Astrocyte of the spinal cord (primary cell): Measurements from ENCODE around the gene VRTN.

Experiments used
- DNase-seq: peaks from one replicate; pipeline ENCODE4 v3.0.0; 2011; ENCODE audit warnings: low read depth, low spot score
- H3K4me3 ChIP-seq: 2 replicates; pipeline ENCODE4 v1.5.1; 2011; ENCODE audit warnings: low read depth, mild to moderate bottlenecking, low read length, moderate library complexity
- in situ Hi-C: cut with HindIII; loops from 2 replicates; pipeline ENCODE4 v1.10.0; 2017; ENCODE audit warnings: low sequenced_read_pairs
- TF ChIP-seq, protein P1 (sequence below): IDR thresholded peaks from 2 replicates; pipeline ENCODE4 v1.5.1; 2012; ENCODE audit warnings: low read depth, mild to moderate bottlenecking, low read length, inconsistent platforms

The VRTN gene, protein sequence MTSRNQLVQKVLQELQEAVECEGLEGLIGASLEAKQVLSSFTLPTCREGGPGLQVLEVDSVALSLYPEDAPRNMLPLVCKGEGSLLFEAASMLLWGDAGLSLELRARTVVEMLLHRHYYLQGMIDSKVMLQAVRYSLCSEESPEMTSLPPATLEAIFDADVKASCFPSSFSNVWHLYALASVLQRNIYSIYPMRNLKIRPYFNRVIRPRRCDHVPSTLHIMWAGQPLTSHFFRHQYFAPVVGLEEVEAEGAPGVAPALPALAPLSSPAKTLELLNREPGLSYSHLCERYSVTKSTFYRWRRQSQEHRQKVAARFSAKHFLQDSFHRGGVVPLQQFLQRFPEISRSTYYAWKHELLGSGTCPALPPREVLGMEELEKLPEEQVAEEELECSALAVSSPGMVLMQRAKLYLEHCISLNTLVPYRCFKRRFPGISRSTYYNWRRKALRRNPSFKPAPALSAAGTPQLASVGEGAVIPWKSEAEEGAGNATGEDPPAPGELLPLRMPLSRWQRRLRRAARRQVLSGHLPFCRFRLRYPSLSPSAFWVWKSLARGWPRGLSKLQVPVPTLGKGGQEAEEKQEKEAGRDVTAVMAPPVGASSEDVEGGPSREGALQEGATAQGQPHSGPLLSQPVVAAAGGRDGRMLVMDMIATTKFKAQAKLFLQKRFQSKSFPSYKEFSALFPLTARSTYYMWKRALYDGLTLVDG

DNA sequence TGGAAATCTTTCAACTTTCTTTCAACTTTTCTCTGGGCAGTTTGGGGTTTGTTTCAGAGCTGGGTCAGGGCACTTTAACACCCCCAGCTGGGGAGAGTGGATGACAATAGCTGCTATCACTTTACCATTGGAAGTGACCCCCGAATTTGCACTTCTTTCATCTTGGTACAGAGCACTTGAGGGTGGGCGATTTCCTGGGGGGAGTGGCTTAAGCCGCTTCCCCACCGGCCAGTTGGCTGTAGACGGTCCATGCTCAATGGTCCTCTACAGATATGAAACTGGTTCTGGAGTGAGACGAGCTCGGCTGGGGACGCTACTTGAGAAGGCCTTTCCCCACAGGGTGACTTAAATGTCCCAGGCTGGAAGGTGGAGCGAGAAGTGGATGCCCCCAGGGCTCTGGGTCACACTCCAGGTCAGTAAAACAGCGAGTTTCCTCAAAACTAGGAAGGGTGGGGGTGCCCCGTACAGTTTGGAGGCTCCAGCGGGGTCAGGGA lies at the start of gene VRTN:
TSS of gene VRTN (plus strand) at position 231 of the 494 bp plus-strand sequence. CDS start 8,313 bp downstream, outside the sequence.
- DNase-seq = no peak
- H3K4me3 ChIP-seq = no peak within 1 kb of the TSS
- in situ Hi-C loops = no loop called here
- TF ChIP-seq, protein P1, sequence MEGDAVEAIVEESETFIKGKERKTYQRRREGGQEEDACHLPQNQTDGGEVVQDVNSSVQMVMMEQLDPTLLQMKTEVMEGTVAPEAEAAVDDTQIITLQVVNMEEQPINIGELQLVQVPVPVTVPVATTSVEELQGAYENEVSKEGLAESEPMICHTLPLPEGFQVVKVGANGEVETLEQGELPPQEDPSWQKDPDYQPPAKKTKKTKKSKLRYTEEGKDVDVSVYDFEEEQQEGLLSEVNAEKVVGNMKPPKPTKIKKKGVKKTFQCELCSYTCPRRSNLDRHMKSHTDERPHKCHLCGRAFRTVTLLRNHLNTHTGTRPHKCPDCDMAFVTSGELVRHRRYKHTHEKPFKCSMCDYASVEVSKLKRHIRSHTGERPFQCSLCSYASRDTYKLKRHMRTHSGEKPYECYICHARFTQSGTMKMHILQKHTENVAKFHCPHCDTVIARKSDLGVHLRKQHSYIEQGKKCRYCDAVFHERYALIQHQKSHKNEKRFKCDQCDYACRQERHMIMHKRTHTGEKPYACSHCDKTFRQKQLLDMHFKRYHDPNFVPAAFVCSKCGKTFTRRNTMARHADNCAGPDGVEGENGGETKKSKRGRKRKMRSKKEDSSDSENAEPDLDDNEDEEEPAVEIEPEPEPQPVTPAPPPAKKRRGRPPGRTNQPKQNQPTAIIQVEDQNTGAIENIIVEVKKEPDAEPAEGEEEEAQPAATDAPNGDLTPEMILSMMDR = no peak

DNA sequence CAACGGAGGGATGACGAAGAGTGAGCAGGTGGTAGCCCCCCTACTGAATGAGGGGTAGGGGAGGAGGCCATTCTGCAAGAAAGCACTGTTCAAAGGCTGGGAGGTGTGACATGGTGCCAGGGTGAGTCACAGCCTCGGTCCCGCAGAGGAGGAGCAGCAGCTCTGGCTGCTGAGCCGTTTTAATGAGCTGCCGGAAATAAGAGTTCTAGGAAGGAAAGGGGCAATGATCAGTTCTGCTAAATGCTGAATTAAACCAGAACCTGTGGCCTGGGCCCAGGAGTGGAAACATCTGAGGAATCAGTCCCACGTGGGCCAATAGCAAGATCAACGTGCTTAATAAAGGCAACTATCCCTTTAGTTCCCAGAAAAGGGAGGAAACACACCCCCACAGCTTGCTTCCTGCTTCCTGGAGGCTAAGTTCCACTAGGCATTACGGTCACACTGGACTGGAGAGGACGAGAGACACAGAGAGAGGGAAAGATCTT lies 49.2 kb upstream of the VRTN start:
- peak; percentile 36 for DNase-seq
- in situ Hi-C loops = no loop called here
- no peak overlapping the region for H3K4me3 ChIP-seq
- TF ChIP-seq, protein P1 = no peak

DNA sequence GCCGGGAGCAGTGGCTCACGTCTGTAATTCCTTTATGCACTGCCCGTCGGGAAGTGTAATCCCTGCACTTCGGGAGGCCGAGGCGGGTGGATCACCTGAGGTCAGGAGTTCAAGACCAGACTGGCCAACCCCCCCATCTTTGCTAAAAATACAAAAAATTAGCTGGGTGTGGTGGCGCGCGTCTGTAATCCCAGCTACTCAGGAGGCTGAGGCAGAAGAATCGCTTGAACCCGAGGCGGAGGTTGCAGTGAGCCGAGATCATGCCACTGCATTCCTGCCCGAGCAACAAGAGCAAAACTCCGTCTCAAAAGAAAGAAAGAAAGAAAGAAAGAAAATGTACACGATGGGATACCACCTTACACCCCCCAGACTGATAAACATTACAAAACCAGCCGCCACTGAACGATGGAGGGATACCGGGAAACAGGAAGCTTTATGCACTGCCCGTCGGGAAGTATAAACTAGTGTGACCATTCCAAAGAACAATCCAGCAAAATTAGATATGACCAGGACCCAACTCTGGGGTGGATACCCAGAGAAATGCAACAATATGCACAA lies 46.6 kb upstream of the VRTN start:
- TF ChIP-seq, protein P1 = no peak
- DNase-seq = no peak
- peak overlapping the region; percentile 90 for H3K4me3 ChIP-seq
- in situ Hi-C loops = no loop called here

DNA sequence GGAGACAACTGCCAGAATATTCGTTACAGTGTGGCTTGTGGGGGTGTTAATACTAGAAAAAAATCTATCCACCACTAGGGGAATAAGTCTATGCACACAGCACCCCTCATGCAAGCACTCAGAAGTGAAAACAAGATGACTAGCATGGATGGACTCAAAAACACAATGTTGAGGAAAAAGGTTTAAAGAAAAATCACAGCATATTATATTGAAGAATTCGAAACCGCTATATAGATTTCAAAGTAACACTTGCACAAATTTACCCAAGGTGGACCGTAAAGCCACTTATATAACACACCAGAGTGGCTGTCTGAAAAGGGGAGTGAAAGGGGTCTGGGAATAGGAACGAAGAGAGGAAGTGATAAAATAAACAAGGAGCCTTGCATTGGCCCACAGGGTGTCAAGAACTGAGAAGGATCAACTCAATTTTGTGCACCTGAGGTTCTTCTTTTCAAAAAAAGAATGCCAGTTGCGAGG lies 46.1 kb upstream of the VRTN start:
- peak overlapping the region; percentile 90 for H3K4me3 ChIP-seq
- in situ Hi-C loops = no loop called here
- TF ChIP-seq, protein P1 = peak; percentile 59
- peak; percentile 55 for DNase-seq

DNA sequence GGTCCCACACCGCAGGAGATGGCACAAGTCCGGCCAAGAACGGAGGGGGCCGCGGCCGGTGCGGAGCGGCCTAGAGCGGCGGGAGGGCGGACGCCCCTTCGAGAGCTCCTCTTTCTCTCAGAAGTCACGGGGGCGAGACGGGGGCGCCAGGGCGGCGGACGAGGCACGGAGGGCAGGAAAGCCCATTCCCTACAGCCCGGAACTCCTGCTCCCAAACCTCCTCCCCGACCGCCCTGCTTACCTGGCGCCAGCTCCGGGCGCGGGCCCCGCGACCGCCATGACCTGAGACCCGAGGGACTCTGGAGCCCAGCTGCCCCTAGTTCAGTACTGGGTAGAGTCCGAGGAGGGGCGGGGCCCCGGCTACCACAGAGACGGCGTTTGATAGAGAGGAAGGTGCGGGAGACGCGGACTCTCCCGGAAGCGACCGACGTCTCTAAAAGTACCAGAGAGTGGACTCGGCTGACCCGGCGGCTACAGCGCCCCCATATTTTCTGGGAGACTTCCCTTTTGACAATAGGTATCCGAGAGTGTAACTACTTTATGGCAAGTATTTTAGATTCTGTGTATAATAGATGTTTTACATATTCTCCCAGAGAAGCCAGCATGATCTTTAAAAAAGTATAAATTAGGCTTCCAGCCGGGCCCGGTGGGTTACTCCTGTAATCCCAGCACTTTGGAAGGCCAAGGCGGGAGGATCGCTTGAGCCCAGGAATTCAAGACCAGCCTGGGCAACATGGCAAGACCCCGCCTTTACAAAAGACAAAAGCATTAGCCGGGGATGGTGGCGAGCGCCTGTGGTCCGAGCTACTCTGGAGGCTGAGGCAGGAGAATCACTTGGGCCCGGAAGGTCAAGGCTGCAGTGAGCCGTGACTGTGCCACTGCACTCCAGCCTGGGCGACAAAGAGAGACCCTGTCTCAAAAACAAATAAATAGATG lies 45.4 kb upstream of the VRTN start, which contains the start of gene ABCD4:
TSS of gene ABCD4 (minus strand) at position 301 of the 936 bp plus-strand sequence. CDS start at position 279, 22 bp downstream.
- TF ChIP-seq, protein P1 = peak; percentile 47
- H3K4me3 ChIP-seq = peak within 1 kb of the TSS; percentile 90
- in situ Hi-C loops = no loop called here
- peak; percentile 92 for DNase-seq
